SKM-1 (cell line): ENCODE data around the gene USP37.
"Not testable (repeated sequence)": the region's sequence is repeated elsewhere in the genome, so short reads cannot be mapped to it uniquely, and the experiment has no call there.

Experiments
- DNase-seq: peaks from one replicate; lab custom pipeline; 2025; ENCODE audit not compliant: unreplicated experiment; lab: John Stamatoyannopoulos, UW

Gene USP37

GRCh38 chr2:218557941-218558340 lies 10.2 kb downstream of the USP37 start:
- no peak for DNase-seq

GRCh38 chr2:218555527-218555926 lies 12.6 kb downstream of the USP37 start:
- DNase-seq, result no peak

- DNase-seq, result not testable (repeated sequence)
These were observed 13.9 kb downstream of the USP37 start for GRCh38 chr2:218554225-218554624.

- DNase-seq, result no peak
These were observed 20.2 kb downstream of the USP37 start for GRCh38 chr2:218547978-218548377.

- no peak for DNase-seq
These were observed 20.6 kb downstream of the USP37 start for GRCh38 chr2:218547511-218547910.

GRCh38 chr2:218546012-218546411 lies 22.1 kb downstream of the USP37 start:
- DNase-seq, result no peak

- DNase-seq, result no peak
These were observed 28.1 kb downstream of the USP37 start for GRCh38 chr2:218540015-218540414.

- no peak for DNase-seq
These were observed 31.2 kb downstream of the USP37 start for GRCh38 chr2:218536804-218537494.

GRCh38 chr2:218529990-218530389 lies 38.2 kb downstream of the USP37 start:
- no peak for DNase-seq

GRCh38 chr2:218528409-218528808 lies 39.7 kb downstream of the USP37 start:
- DNase-seq, result not testable (repeated sequence)

GRCh38 chr2:218523651-218524050 lies 44.5 kb downstream of the USP37 start:
- DNase-seq, result no peak

- DNase-seq, result no peak
These were observed 49.3 kb downstream of the USP37 start for GRCh38 chr2:218518876-218519275.

GRCh38 chr2:218517434-218518206 lies 50.5 kb downstream of the USP37 start:
- DNase-seq, result no peak

GRCh38 chr2:218516614-218517013 lies 51.5 kb downstream of the USP37 start:
- DNase-seq, result no peak

GRCh38 chr2:218513676-218514075 lies 54.5 kb downstream of the USP37 start:
- no peak for DNase-seq

GRCh38 chr2:218508299-218508698 lies 59.9 kb downstream of the USP37 start:
- DNase-seq, result no peak

- no peak for DNase-seq
These were observed 62.3 kb downstream of the USP37 start for GRCh38 chr2:218505754-218506371.

GRCh38 chr2:218501665-218502064 lies 66.5 kb downstream of the USP37 start:
- no peak for DNase-seq

GRCh38 chr2:218500501-218501060 lies 67.6 kb downstream of the USP37 start:
- DNase-seq, result no peak

GRCh38 chr2:218485986-218486667 lies 82.0 kb downstream of the USP37 start:
- DNase-seq, result no peak

- no peak for DNase-seq
These were observed 85.5 kb downstream of the USP37 start for GRCh38 chr2:218482651-218483050.
